Stimulated activated CD4-positive, alpha-beta T cell treated with anti-CD3 and anti-CD28 coated beads, Interleukin-15, amount 100 ng/mL, for 1 hour (primary cell): ENCODE measurements around the gene PLEKHA6.

Source experiments
- DNase-seq, 2 donors: peaks; one replicate each; pipeline ENCODE4 v3.0.0-alpha.2; 2020; ENCODE audit warnings: low read depth in 1 of 2, low spot score in 1 of 2

PLEKHA6 gene

DNA sequence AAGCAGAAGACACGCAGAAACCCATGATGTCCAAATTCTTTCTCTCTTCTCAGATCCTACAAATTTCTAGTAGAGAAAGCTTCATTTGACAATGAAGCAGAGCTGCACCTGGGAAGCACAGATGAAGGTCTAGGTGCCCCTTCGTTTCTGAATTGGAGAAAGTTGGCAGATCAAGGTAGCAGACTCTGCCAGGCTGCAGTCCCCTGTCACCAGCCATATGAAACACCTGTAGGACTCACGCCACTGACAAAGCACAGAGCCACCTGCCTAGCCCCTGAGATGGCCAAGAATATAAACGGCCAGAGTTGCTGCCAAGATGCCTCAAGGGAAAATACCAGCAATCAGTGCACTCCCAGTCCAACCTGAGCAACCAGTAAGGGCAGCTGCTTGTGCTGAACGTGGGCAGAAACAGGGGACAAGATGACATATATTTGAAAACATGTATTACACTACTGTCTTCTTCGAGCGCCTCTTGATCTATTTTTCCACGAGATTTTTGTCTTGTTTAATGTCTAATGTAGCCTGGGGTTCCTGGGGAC lies 20.6 kb upstream of the PLEKHA6 start:
- no peak for DNase-seq

GRCh38 chr1:204377800-204378668 lies 18.3 kb upstream of the PLEKHA6 start:
- peak; percentile 9 to 37 for DNase-seq

- no peak for DNase-seq
Measured at GRCh38 chr1:204376919-204377799, 17.4 kb upstream of the PLEKHA6 start.

- no peak for DNase-seq
Measured at GRCh38 chr1:204376465-204376864, 16.7 kb upstream of the PLEKHA6 start.

- no peak for DNase-seq
Measured at GRCh38 chr1:204373911-204374310, 14.2 kb upstream of the PLEKHA6 start.

- no peak for DNase-seq
Measured at GRCh38 chr1:204370176-204370575, 10.4 kb upstream of the PLEKHA6 start.

GRCh38 chr1:204368996-204369726 lies 9.4 kb upstream of the PLEKHA6 start:
- no peak for DNase-seq

DNA sequence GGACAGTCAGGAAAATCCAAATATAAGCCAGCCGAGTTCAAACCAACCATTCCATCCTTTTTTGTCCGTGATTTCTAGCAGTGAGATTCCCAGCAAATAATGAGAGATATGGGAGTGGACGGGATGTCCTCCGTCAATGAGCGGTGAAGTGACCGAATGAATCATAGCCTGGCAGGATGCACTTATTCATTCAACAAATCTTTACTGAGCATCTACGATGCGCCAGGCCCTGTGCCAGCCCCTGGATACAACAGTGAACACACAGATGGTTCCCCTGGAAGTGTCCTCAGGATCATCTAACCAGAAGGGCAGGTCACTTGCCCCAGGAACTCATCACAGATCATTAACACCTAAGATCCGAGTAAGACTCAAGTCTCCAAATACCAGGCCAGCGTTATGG lies 8.2 kb upstream of the PLEKHA6 start:
- DNase-seq: no peak

DNA sequence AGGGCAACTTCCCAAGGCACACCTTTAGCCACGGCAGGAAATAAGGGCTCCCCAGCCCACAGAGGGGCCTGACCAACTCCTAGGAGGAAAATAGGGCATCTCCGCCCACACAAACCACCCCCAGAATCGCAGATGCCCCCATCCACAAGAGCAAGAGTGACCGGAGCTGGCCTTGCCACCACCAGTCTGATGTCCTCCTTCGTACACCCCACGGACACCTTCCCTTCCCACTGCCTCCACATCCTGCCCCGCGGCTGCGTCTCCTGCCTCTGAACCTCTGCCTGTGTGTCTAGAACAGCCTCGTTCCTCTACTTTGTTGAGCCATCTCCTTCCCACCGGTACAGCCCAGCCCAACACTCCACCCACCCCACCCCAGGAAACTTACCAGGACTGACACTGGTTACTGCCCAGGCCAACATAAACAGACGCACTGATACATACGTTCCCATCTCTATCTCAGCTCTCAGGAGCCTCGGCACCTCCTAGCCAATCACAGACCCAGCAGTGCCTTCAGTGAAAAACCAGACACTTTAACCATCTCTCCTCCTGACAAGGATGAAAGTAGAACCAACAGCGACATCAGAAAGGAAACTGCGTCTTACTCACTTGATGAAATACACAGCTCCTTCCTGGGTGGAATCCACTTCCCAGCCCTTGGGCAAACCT lies 7.6 kb upstream of the PLEKHA6 start:
- no peak for DNase-seq

GRCh38 chr1:204366759-204367158 lies 7.0 kb upstream of the PLEKHA6 start:
- no peak for DNase-seq

GRCh38 chr1:204363335-204364114 lies 3.8 kb upstream of the PLEKHA6 start:
- peak; percentile 46 to 51 for DNase-seq

- DNase-seq: no peak
Measured at GRCh38 chr1:204362984-204363334, 3.2 kb upstream of the PLEKHA6 start.

- DNase-seq: no peak
Measured at GRCh38 chr1:204361781-204362180, 2.1 kb upstream of the PLEKHA6 start.

GRCh38 chr1:204361341-204361771 lies 1.6 kb upstream of the PLEKHA6 start:
- no peak for DNase-seq

- DNase-seq: no peak
Measured at GRCh38 chr1:204360314-204360713, 585 bp upstream of the PLEKHA6 start.

DNA sequence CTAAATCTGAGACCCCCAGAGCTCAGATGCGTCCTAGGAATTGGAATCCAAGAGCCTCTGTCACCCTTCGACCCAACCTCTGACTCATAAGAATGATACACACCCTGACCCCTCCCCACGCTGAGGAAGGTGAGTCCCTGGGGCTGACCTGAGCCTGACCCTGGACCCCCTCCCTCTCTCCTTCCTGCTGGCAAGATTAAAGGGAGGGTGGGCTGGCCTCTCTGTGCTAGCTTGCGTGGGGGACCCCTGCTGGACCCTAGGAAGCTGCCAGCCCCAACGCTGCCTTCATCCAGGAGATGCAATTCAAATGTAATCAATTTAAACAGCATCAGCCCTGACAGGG lies 627 bp downstream of the PLEKHA6 start:
- DNase-seq: no peak

GRCh38 chr1:204358605-204359004 lies 1.1 kb downstream of the PLEKHA6 start:
- DNase-seq: no peak

- no peak for DNase-seq
Measured at GRCh38 chr1:204357551-204358490, 1.9 kb downstream of the PLEKHA6 start.

- DNase-seq: no peak
Measured at GRCh38 chr1:204356997-204357396, 2.7 kb downstream of the PLEKHA6 start.
